NCI-H1417 treated with DMSO at 0.1 percent for 48 hours (cell line): ENCODE results near the gene CKMT1A.

ENCODE experiments used
- DNase-seq: peaks from one replicate; lab custom pipeline; 2025; lab: John Stamatoyannopoulos, UW

The CKMT1A gene

GRCh38 chr15:43748376-43748775 lies 54.7 kb downstream of the CKMT1A start:
- DNase-seq: no peak
